ENCODE measurements around the gene NSD2. TPM values are rescaled to one million over a fixed set of nuclear protein-coding genes. Genes with fewer than 3 reads are reported as not detected.

Gene NSD2
- total and polyA plus RNA-seq, 4 donors: 5.1 to 71.5 (median 11.6) TPM

- 96% methylated on average over 7 of the region's 7 CpGs for WGBS
- Histone ChIP-seq H3K36me3 (ENCODE audit: control insufficient read depth in 4 of 4, insufficient read depth in 3 of 4, low read depth in 1 of 4, low read length in 3 of 4) (peaks cover 0 to 3% (median under 1%) of the 10 kb centered on the region in 4 donors), H3K27me3 (ENCODE audit: control insufficient read depth in 4 of 4, insufficient read depth in 4 of 4, low read length in 3 of 4) (no peaks in the 10 kb centered on the region), H3K27ac (ENCODE audit: low read depth in 1 of 2, low read length in 2 of 2) (no peak overlapping the region), H3K9ac (ENCODE audit: low read depth in 1 of 2, low read length in 2 of 2) (no peak overlapping the region), H3K4me1 (ENCODE audit: control insufficient read depth in 4 of 4, insufficient read depth in 4 of 4, low read length in 3 of 4) (peaks cover 0 to 19% (median 9%) of the 10 kb centered on the region in 4 donors), H3K4me3 (ENCODE audit: low read depth in 1 of 3, low read length in 3 of 3) (no peak overlapping the region), H3K9me3 (ENCODE audit: control insufficient read depth in 4 of 4, low read length in 3 of 4) (no peaks in the 10 kb centered on the region)
- TF ChIP-seq SP1 (IDR thresholded peaks at IDR 0.05) (no peak), EGR1 (IDR thresholded peaks at IDR 0.05; ENCODE audit: low read depth in 2 of 2) (no peak), FOXA1 (IDR thresholded peaks at IDR 0.05) (no peak), JUND (IDR thresholded peaks at IDR 0.05) (no peak), GABPA (IDR thresholded peaks at IDR 0.05 in 1 of 2, conservative IDR thresholded peaks at IDR 0.05 in 1 of 2) (no peak), CTCF (IDR thresholded peaks at IDR 0.05; ENCODE audit: low read depth, low read length, missing input control) (no peak), ZBTB33 (IDR thresholded peaks at IDR 0.05) (no peak), TAF1 (conservative IDR thresholded peaks at IDR 0.05) (no peak), FOXA2 (IDR thresholded peaks at IDR 0.05) (no peak), HNF4A (conservative IDR thresholded peaks at IDR 0.05) (no peak), REST (IDR thresholded peaks at IDR 0.05) (no peak), MAX (IDR thresholded peaks at IDR 0.05) (no peak), RXRA (IDR thresholded peaks at IDR 0.05) (no peak), YY1 (IDR thresholded peaks at IDR 0.05) (no peak), HNF4G (IDR thresholded peaks at IDR 0.05) (no peak), RAD21 (IDR thresholded peaks at IDR 0.05) (no peak), ATF3 (IDR thresholded peaks at IDR 0.05) (no peak), NR2F2 (IDR thresholded peaks at IDR 0.05) (no peak)
- no peak for DNase-seq (ENCODE audit: low spot score)
Measured at GRCh38 chr4:2006367-2006766, 135.2 kb downstream of the NSD2 start.

Measured in liver (tissue), 9 donors.